ENCODE results near the gene EHMT2. TPM values are rescaled to one million over a fixed set of nuclear protein-coding genes. Genes with fewer than 3 reads are reported as not detected.
"Not testable (repeated sequence)": the region's sequence is repeated elsewhere in the genome, so short reads cannot be mapped to it uniquely, and the experiment has no call there.

The EHMT2 gene
- total RNA-seq, 1 donor from 2014 or later = 175 TPM

DNA sequence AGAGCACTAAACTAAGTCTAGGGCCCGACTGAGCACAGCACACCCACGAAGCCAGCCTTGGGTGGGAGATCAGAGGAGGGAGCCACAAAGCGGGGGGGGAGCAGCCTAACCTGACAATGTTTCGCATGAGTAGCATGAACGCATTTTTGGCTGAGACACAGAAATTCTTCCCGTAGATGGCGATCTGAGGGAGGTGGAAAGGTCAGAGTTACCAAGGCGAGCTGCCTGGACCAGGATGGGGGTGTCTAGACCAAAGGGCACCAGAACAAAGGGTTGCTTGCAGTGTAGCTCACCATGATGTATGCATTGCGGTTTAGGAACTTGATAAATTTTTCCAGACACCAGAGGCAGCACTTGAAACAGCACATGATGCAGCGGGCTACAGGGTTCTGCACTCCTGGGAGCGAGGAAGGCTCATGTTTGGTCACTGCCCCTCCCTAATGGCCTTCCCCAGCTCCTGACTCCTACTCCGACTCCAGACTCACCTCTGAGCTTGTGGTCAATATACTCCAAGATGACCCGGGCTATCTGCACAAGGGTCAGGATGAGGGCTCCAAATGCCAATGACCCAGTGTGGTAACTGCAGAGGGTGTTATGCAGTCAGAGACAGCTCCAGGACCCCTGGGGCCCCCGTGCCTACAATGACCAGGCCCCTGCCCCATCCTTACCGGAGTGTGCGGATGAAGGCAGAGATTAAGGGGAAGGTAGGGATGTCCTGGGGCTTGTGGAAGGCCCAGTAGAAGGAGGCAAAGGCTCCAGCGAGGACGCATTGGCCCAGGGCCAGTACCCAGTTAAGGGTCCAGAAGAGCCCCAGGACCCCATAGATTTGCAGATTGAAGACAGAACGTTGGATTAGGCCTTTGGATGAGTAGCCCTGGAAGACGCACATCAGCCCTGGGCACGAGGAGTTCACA is 32.0 kb downstream of the EHMT2 start:
- Mint-ChIP-seq H3K4me3 (ENCODE audit: low read depth) (no peak overlapping the region), H3K27ac (peak overlapping the region; percentile 41), H3K4me1 (ENCODE audit: low read depth) (peaks cover 16% of the 10 kb centered on the region), H3K27me3 (no peaks in the 10 kb centered on the region), H3K36me3 (ENCODE audit: insufficient read depth) (peaks cover 3% of the 10 kb centered on the region), H3K9me3 (ENCODE audit: low read depth) (no peaks in the 10 kb centered on the region)
- TF ChIP-seq, protein P1, sequence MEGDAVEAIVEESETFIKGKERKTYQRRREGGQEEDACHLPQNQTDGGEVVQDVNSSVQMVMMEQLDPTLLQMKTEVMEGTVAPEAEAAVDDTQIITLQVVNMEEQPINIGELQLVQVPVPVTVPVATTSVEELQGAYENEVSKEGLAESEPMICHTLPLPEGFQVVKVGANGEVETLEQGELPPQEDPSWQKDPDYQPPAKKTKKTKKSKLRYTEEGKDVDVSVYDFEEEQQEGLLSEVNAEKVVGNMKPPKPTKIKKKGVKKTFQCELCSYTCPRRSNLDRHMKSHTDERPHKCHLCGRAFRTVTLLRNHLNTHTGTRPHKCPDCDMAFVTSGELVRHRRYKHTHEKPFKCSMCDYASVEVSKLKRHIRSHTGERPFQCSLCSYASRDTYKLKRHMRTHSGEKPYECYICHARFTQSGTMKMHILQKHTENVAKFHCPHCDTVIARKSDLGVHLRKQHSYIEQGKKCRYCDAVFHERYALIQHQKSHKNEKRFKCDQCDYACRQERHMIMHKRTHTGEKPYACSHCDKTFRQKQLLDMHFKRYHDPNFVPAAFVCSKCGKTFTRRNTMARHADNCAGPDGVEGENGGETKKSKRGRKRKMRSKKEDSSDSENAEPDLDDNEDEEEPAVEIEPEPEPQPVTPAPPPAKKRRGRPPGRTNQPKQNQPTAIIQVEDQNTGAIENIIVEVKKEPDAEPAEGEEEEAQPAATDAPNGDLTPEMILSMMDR (IDR thresholded peaks at IDR 0.05; ENCODE audit: unreplicated experiment) = no peak
- no peak for DNase-seq (ENCODE audit: low spot score, unreplicated experiment)

DNA sequence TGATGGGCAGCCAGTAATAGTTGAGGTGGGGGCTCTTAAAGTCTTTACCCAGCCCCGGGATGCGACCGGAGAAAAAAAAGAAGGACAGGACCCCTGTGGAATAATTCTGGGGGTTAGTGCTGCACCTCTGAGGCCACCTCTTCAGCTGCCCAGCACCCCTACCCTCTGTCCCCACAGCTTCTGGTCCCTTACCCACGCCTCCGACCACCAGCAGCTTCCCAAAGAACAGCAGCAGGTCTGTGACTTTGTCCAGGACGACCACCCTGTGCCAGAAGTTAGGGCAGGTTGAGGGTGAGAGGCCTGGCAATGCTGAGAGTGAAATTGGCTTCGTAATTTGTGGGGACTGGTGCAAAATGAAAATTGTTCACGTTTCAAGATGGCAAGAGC is 32.7 kb downstream of the EHMT2 start:
- TF ChIP-seq, protein P1 (IDR thresholded peaks at IDR 0.05; ENCODE audit: unreplicated experiment) = no peak
- DNase-seq (ENCODE audit: low spot score, unreplicated experiment) = no peak
- Mint-ChIP-seq H3K27ac (no peak overlapping the region), H3K4me1 (ENCODE audit: low read depth) (peaks cover 16% of the 10 kb centered on the region), H3K27me3 (no peaks in the 10 kb centered on the region), H3K4me3 (ENCODE audit: low read depth) (no peak overlapping the region), H3K36me3 (ENCODE audit: insufficient read depth) (peaks cover 6% of the 10 kb centered on the region), H3K9me3 (ENCODE audit: low read depth) (no peaks in the 10 kb centered on the region)

DNA sequence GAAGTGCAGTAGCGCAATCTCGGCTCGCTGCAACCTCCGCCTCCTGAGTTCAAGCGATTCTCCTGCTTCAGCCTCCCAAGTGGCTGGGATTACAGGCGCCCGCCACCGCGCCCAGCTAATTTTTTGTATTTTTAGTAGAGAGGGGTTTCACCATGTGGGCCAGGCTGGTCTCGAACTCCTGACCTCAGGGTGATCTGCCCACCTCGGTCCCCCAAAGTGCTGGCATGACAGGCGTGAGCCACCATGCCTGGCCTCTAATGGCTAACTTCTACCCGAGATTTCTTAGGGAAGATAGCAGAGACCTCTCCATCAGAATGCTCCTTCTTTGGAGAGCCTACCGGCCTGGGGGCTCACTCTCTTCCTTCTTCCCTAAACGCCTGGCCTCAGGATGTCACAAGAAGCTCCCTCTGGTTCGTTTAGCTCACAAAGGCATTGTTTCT is 33.4 kb downstream of the EHMT2 start:
- peak overlapping the region; percentile 98 for H3K4me3 Mint-ChIP-seq (ENCODE audit: low read depth)
- H3K27me3 Mint-ChIP-seq; H3K9me3 Mint-ChIP-seq (ENCODE audit: low read depth); DNase-seq (ENCODE audit: low spot score, unreplicated experiment); H3K36me3 Mint-ChIP-seq (ENCODE audit: insufficient read depth): not testable (repeated sequence)
- peak overlapping the region; percentile 99 for H3K27ac Mint-ChIP-seq
- peaks cover 16% of the 10 kb centered on the region for H3K4me1 Mint-ChIP-seq (ENCODE audit: low read depth)

DNA sequence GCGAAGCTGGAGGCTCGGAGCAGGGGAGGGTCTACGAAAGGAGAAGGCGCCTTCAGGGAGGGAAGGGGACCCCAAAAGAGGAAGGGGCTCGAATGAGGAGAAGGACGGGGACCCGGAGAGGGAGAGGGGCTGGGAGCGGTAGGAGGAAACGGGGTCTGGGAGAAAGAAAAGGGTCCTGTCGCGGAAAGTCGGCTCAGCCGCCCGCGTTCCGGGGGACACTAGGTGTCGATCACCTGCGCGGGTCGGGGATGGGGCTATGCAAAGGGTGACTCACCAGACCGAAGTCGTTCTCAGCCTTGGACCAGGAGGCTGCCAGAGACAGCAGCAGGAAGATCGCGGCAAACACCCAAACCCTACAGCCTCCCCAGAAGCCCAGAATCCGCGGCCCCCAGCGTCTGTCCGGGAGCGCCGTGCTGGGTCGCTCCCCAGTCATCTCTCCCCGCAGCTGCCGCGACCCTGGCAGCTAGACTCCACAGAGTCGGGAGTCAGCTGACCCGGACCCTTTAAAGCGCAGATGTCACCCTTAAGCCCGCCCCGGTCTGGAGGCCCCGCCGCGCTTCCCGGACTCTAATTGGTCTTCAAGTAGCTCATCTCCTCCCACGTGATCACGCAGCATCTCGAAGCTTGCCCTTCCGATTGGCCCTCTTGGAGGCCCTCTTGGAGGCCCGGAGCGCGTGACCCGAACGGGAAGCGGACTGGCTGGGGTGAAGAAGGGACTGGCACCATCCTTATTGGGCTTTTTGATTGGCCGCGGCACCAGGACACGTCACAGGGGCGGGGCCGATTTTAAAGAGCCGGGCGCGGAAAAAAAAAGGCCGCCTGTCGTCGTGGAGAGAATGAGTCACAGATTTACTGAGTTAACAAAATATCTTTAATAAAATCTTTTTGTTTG is 34.9 kb downstream of the EHMT2 start, which contains the start of gene NEU1:
Gene NEU1 (minus strand): TSS at position 478 of the 892 bp plus-strand sequence. CDS start 45 bp downstream, at position 433.
- H3K4me3 Mint-ChIP-seq (ENCODE audit: low read depth) = peak within 1 kb of the TSS; percentile 98
- peaks cover 16% of the 10 kb centered on the region for H3K4me1 Mint-ChIP-seq (ENCODE audit: low read depth)
- H3K9me3 Mint-ChIP-seq (ENCODE audit: low read depth) = no peaks in the 10 kb centered on the region
- peak; percentile 97 for DNase-seq (ENCODE audit: low spot score, unreplicated experiment)
- no peaks in the 10 kb centered on the region for H3K27me3 Mint-ChIP-seq
- peak within 1 kb of the TSS; percentile 99 for H3K27ac Mint-ChIP-seq
- H3K36me3 Mint-ChIP-seq (ENCODE audit: insufficient read depth) = peaks cover 9% of the 10 kb centered on the region
- TF ChIP-seq, protein P1 (IDR thresholded peaks at IDR 0.05; ENCODE audit: unreplicated experiment) = no peak

DNA sequence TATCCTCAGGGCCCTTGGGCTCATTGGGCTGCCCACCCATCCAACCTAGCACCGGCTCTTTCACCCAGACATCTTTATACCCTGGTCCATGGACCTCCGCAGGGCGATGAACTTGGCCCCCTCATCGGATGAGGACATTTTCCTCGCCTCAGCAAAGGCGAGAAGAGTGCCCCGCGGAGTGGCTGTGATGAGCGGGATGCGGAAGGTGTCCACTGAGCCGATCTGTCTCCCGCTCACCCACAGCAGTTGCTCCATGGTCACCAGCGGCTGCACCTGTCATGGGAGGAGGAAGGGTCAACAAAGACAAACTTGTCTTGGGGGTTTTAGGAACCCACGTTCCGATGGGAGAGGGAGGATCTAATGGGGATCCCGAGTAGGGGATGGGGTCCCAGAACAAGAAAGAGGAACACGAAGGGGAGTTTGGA is 35.6 kb downstream of the EHMT2 start:
- peaks cover 16% of the 10 kb centered on the region for H3K4me1 Mint-ChIP-seq (ENCODE audit: low read depth)
- peak overlapping the region; percentile 99 for H3K27ac Mint-ChIP-seq
- H3K9me3 Mint-ChIP-seq (ENCODE audit: low read depth) = no peaks in the 10 kb centered on the region
- peaks cover 14% of the 10 kb centered on the region for H3K36me3 Mint-ChIP-seq (ENCODE audit: insufficient read depth)
- TF ChIP-seq, protein P1 (IDR thresholded peaks at IDR 0.05; ENCODE audit: unreplicated experiment) = no peak
- no peak for DNase-seq (ENCODE audit: low spot score, unreplicated experiment)
- peak overlapping the region; percentile 98 for H3K4me3 Mint-ChIP-seq (ENCODE audit: low read depth)
- H3K27me3 Mint-ChIP-seq = no peaks in the 10 kb centered on the region

Data from progenitor cell of endocrine pancreas (in vitro differentiated cells).